Epidermal melanocyte (primary cell): ENCODE data around the gene MRC2.
A peak's percentile ranks its signal among the peaks of the same experiment; 100 is the strongest.

ENCODE experiments used
- DNase-seq: peaks from one replicate; pipeline ENCODE4 v3.0.0; 2011; ENCODE audit warnings: low spot score; ENCODE audit not compliant: insufficient read length

Gene MRC2

GRCh38 chr17:62716834-62717588 is 89.5 kb downstream of the MRC2 start:
- DNase-seq = no peak

DNA sequence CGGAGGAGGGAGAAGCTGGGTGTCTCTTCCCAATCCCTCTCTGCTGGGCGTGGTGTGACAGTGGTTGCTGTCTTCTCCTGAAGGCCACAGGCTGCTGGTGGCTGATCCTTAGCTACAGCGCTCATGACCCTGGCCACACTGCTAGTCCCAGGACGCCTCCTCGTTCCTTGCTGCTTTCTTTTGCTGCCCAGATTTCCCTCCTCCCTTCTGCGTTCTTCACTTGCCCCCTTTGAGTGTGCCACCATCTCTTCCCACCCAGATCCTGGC is 90.1 kb downstream of the MRC2 start:
- DNase-seq = no peak

DNA sequence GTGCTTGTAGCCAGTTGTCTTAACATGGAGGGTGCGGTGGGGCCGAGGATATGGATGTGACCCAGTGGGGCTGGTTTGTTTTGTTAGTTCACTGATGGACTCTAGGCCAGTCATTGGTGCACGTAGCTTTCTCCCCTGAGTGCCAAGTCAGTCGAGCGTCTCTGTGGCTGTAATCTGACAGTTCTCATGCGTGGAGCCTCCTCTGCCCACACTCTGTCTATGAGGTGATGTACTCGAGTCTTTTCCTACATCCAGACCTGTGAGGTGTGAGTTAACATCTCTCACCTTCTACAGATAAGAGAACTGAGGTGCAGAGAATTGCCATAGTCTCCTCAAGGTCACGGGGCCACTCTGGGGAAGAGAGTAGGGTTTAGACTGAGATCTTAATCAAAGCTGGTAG is 90.4 kb downstream of the MRC2 start:
- no peak for DNase-seq

- no peak for DNase-seq
Observed at GRCh38 chr17:62718429-62718828, 91.0 kb downstream of the MRC2 start.

DNA sequence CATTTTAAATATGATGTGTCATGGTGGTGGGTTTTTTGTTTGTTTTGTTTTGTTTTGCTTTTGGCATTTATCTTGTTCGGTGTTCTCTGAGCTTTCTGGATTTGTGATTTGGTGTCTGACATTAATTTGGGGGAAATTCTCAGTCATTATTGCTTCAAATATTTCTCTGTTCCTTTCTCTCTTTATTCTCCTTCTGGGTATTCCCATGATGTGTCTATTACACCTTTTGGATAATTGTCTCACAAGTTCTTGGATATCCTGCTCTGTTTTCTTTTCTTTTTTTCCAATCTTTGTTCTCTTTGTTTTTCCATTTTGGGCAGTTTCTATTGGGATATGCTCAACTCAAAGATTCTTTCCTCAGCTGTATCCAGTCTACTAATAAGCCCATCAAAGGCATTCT is 92.1 kb downstream of the MRC2 start:
- DNase-seq = no peak

DNA sequence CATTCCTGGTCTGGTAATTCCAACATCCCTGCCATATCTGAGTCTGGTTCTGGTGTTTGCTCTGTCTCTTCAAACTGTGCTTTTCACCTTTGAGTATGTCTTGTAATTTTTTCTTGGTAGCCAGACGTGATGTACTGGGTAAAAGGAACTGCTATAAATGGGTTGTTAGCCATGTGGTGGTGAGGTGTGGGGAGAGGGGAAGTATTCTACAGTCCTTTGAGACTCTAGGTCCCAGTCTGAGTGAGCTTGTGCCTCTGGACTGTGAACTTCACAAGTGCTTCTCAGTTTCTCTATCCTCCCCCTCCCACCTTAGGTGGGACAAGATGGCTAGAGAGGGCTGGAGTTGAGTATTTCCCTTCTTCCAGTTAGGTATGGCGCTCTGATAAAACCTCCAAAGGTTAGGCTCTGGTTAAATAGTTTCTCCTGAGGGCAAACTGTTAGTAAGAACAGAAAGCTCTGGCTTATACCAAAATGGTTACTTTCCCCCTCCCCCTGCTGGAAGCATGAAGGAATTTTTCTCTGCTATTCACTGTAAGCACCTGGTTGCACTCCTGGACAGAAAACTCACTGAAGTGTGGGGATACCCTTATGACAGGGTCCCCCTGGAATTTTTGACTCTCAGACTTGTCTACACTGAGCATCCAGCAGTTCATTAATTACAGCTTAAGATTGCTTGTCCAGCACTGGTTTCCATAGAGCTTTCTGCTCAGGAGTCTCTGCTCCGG is 92.8 kb downstream of the MRC2 start:
- DNase-seq = no peak

- no peak for DNase-seq
Observed at GRCh38 chr17:62722625-62723024, 95.2 kb downstream of the MRC2 start.

GRCh38 chr17:62723842-62724241 is 96.4 kb downstream of the MRC2 start:
- no peak for DNase-seq

GRCh38 chr17:62724398-62725146 is 97.1 kb downstream of the MRC2 start:
- DNase-seq = no peak

DNA sequence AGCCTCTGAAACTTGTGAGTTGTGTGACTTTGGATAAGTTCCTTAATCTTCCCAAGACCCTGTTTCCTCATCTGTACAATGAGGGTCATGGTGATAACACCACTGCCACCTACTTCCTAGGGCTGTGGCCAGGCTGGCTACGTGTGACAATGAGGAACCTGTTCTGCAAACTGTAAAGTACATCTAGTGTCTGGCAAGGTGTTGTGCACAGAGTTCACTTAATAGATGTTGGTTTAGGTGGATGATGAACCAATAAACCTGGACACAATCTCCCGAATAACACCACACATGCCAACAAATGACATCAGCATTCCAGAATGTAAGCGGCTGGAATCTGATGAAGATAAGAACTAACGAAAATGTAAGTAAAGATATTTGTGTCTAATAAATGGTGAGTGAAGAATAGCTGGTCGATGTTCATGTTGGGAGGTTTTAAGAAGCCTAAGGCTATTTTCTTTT is 98.3 kb downstream of the MRC2 start:
- no peak for DNase-seq

GRCh38 chr17:62727916-62728672 is 100.6 kb downstream of the MRC2 start:
- DNase-seq = no peak

GRCh38 chr17:62732125-62732524 is 104.7 kb downstream of the MRC2 start:
- DNase-seq = no peak

GRCh38 chr17:62735044-62735651 is 107.7 kb downstream of the MRC2 start:
- no peak for DNase-seq

DNA sequence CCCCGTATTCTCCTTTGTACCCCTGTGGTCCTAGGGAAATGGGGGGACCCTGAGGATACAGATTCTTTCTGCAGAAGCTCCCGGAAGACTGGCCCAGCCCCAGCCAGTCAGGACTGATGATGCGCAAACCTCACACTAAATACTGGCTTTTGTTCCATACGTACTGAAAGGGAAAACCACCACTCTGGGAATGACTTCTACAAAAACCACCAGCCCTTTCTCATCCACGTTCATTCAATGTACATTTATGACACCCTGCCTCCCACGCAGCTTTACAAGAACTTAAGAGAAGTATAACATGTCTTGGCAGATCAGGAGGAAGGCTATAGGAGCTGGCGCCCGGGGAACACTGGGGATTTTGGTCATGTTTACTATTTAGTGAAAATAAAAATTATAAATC is 110.0 kb downstream of the MRC2 start:
- DNase-seq = no peak

GRCh38 chr17:62738281-62738680 is 110.8 kb downstream of the MRC2 start:
- DNase-seq = no peak

- DNase-seq = peak; percentile 76
Observed at GRCh38 chr17:62739645-62740388, 112.3 kb downstream of the MRC2 start.

- no peak for DNase-seq
Observed at GRCh38 chr17:62741290-62741689, 113.8 kb downstream of the MRC2 start.
